ENCODE measurements around the gene SLC13A5.
"Not testable (repeated sequence)": the region's sequence is repeated elsewhere in the genome, so short reads cannot be mapped to it uniquely, and the experiment has no call there.

SLC13A5 gene

DNA sequence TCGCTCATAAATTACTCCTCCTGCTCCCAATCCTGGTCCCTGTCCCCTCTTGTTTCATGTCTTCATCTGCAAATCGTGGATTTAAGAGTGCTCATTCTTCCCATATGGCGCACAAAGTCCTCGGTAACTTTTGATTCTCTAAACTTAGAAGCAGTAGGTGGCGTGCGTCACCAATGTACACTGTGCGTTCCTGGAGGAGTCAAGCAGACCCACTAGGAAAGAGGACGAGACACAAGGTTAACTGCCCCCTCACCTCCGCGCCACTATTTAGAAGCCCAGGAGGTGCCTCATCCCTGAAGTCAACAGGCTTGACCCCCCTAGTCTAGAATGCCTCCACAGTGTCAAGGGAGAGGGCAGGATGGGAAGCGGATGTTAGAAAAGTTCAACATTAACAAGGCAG, 2.9 kb downstream of the SLC13A5 start:
- no peak for FAIRE-seq

- FAIRE-seq = no peak
Measured at GRCh38 chr17:6708357-6708961, 4.7 kb downstream of the SLC13A5 start.

DNA sequence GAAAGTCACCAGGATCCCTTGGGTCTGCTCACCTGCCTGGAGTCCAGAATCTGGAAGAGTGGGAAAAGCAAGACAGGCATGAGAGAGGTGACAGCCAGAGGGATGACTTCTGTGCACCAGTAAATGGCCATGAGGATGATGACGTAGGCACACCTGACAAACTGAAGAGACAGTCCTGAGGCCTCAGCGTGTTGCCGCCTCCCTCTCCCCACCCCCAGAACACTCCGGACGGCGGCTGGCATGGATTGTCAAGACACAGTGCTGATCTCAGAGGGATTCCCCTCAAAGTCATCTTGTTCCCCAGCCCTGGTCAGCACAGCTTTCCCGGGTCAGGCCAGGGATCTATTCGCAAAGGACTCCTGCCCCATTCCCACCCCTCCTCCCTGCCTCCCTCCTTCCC, 6.2 kb downstream of the SLC13A5 start:
- FAIRE-seq = no peak

- no peak for FAIRE-seq
Measured at GRCh38 chr17:6706499-6706898, 6.7 kb downstream of the SLC13A5 start.

DNA sequence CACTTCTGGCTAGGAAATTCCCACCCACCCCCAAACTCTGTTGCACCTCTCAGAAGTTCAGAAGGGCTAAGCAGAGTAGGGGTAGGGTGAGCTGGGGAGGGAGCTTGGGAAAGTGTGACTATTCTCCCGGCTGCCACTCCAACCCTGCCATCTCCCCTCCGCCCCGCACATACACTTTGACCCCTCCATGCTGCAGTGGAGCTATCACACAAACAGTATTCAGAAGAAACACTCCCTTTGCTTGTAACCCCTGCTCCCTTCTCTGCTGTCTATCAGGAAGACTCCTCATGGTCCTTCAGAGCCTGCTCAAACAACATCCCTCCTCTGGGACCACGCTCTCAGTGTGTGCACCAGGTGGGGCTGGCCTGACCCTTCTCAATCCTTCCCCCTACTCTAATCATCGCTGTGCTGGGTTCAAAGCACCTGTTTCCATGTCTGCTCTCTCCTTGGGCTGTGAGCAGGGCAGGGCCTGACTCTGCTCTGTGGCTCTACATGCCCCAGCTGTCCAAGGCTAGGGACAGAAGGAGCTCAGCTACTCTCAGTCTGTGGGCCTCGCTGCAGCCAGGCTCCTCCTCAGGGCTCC, 8.6 kb downstream of the SLC13A5 start:
- no peak for FAIRE-seq

DNA sequence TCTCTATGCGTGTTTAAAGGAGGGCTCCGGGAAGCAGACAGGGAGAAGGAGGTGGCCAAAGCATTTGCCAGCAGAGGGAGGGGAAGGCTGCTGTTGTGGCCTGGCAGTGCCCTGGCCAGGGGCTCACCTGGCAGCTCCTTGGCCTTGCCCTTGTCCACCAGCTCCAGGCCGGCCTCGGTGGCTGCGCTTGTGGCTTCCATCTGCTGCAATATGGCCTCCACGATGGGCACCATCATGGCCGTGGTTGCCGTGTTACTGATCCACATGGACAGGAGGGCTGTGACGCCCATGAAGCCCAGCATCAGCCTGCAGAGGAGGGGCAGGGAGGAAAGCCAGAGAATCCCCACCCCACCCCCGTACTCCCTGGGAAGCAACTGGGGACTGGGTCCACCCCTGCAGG, 9.4 kb downstream of the SLC13A5 start:
- FAIRE-seq = no peak

DNA sequence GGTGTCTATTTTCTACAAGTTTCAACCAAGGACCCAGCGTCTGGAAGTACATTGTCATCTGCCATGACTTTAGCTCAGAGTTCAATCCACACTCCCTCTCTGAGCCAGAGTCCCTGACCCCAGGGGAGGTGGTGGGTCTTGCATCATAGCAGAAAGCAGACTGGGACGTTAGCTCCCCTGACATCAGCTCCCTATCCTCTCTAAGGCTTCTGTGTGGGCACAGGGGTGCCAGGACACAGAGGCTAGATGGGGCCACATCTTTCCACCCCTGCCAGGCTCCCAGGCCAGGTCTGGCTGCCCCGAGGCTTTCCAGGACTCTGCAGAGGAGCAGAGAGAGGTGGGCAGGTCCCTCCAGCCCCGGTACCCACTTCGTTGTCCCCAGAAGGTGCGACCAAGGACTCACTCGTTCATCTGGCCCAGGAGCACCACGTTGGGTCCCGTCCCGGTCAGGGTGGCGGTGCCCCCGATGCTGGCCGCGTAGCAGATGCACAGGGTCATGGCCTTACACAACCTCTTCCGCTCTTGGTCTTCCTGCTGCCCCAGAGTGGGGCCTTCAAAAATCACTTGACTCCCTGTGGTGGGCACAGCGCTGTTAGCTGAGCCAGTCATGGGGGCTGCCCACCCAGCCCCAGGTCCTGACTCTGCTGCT, 10.5 kb downstream of the SLC13A5 start:
- no peak for FAIRE-seq

GRCh38 chr17:6701719-6702118, 11.4 kb downstream of the SLC13A5 start:
- FAIRE-seq = no peak

GRCh38 chr17:6700948-6701307, 12.2 kb downstream of the SLC13A5 start:
- no peak for FAIRE-seq

- no peak for FAIRE-seq
Measured at GRCh38 chr17:6699997-6700947, 12.9 kb downstream of the SLC13A5 start.

DNA sequence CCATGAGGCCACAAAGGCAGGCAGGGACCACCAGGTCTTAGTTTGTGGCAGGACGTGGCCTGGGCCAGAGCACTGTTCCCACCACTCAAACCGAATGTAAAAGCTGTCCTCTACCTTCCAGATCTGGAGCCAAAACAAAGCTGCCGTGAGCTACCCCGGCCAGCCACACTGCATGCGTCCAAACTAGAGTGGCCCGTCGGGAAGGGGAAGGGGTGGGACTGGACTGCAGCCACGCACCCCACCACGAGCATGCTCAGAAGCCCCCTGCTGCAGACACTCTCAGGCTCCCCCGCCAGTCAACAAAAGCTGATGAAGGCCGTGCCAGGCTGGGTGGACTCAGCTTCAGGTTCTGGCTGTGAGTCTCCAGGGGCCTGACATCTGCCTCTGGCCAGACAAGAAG, 15.2 kb downstream of the SLC13A5 start:
- FAIRE-seq = no peak

- FAIRE-seq = no peak
Measured at GRCh38 chr17:6696906-6697305, 16.3 kb downstream of the SLC13A5 start.

GRCh38 chr17:6695565-6695964, 17.6 kb downstream of the SLC13A5 start:
- FAIRE-seq = no peak

DNA sequence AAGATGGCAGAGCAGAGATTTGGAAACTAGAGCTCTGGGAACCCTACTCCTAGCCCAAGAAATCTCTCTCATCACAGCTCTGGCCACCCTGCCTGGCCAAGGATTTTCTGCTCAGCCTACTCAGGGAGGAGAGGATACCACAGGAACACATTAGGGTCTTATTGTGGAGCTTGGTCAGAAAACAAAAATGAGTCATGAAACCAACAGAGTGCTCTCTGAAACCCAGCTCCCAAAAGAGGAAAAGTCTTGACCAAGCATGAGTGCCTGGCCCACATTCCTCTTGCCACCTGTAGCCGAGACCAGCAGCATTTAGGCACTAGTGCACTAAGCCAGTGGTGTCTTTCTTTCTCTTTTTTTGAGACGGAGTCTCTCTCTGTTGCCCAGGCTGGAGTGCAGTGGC, 18.1 kb downstream of the SLC13A5 start:
- FAIRE-seq = no peak

- not testable (repeated sequence) for FAIRE-seq
Measured at GRCh38 chr17:6691958-6692357, 21.2 kb downstream of the SLC13A5 start.

- no peak for FAIRE-seq
Measured at GRCh38 chr17:6691546-6691945, 21.6 kb downstream of the SLC13A5 start.

DNA sequence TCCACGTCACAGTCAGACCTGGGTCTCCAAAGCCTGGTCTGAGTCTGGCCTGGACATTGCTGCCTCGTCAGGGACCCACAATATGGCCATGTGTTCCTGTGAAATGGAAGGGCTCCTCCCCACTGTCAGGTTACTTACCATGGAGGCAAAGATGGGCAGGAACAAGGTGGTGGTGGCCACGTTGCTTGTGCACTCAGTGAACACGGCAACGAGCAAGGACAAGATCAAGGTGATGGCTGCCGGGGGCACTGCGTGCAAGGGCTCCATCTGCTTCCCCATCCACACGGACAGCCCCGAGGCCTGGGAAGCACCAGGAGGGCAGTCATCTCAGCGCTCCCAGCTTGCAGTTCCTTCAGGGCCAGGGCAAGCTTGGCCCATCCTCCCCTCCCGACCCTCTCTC, 22.5 kb downstream of the SLC13A5 start:
- FAIRE-seq = no peak

GRCh38 chr17:6688944-6689343, 24.2 kb downstream of the SLC13A5 start:
- FAIRE-seq = no peak

DNA sequence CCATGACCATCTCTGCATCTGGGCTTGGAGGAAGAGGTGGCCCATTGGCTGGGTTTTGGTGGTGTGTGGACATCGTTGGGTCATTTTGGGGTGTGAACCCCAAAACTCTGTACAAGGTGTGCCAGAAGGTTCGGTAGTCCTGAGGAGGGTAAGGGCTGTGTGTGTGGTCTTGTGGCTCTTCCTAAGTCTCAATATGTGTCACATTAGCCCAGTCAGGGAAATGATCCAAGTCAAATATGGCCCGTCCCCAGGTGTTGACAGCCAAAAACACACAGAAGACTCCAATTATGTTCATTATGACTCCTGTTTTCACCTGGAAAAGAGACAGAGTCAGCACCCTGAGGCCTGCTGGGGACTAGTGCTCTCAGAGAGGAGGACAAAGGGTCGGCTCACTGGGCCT, 27.1 kb downstream of the SLC13A5 start:
- FAIRE-seq = no peak

DNA sequence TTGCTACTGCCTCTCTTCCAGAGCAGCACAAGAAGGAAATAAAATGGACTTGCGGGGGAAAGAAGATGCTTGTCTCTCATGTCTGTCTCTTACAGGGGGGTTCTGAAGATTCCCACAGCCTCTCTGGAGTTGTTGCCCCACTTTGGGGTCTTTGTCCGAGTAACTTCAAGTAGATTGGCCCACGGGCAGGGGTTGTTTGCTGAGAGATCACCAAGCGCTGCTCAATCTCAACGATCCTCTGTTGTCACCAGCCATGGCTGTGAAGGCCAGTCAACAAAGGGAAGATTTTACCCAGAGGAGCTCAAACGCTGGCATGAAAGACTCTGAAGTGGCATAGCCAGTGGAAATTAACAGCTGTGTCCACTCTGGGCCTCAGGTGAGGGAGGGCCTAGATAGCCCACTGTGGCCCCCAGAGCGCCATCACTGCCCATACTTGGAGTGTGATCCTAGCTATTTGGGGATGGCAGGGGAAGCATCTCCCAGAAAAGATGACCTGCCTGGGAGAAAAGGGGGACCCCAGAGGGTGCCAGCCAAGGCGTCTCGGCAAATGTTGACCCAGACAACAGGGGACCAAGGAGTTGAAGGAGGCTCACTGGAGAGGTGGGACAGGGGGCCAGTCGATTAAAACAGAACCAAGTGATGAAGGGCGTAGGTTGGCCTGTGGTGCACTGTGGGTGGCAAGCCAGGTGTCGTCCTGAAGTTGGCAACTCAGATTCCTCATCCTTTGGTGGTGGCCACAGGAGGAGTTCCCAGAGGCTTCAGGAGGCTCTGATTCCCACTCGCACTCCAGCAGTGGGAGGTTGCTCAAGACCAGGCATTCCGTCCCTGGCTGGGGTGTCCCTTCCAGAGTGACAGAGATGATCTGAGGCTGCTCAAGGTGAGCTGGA, 28.0 kb downstream of the SLC13A5 start:
- no peak for FAIRE-seq

- no peak for FAIRE-seq
Measured at GRCh38 chr17:6684460-6684783, 28.7 kb downstream of the SLC13A5 start.

DNA sequence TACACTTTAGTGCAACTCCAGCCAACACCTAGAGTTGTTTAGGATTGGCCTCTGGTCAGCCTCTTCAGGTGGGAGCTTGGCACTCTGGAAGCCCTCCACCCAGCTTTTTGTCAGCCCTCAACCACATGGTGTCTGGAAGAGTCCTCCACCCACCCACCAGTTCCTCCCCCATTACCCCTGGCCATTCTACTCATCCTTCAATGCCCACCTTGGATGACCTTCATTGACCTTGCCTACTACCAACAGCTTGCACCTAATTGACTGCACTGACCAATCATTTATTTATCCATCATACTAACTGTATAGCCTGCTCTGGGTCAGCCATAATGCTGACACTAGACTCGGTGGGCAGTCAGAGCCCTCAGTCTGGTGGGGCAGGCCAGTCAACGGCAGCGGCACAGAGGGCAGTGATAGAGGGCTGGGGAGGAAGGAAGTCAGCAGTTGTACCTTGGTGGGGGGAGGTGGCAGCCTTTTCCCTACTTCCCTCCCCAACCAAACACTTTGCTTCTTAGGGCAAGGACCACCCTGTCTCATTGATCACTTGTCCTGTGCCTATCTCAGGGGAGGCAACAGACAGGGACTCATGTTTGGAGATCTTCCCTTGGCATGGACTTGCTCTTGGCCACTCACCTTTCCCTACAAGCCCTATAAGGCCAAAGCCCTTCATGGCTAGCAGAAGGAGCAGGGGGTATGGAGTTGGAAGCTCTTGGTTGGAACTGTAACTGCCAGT, 29.3 kb downstream of the SLC13A5 start:
- FAIRE-seq = no peak
